Stimulated activated CD4-positive, alpha-beta T cell treated with anti-CD3 and anti-CD28 coated beads, Interleukin-4, amount 100 ng/mL, for 1 hour (primary cell): ENCODE data around the gene PLOD1.

Source experiments
- DNase-seq: peaks from one replicate; pipeline ENCODE4 v3.0.0-alpha.2; 2020

PLOD1 gene

DNA sequence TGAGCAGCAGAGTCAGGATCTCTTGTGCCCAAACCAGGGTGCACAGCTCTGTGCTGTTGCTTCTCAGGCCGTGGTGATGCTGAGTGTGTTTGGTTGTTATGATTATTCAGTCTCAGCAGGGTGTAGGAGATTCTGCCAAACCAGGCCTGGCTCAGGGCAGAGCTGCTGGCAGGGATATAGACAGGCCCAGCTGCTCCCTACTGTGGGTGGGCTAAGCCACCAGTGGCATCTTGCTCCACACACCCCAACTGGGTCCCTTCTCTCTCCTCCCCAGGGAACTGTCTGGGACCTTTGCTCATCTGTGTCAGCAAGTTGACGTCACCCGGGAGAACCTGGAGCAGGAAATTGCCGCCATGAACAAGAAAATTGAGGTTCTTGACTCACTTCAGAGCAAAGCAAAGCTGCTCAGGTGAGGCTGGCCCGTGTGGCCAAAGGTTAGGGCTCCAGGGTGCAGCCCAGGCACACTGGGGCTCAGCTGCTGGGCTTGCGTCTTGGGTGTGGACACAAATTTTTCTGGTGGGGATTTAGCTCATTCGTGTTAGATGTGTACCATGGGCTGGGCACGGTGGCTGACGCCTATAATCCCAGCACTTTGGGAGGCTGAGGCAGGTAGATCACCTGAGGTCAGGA is 74.9 kb downstream of the PLOD1 start:
- no peak for DNase-seq

- DNase-seq = no peak
Observed at GRCh38 chr1:12010746-12011570, 76.4 kb downstream of the PLOD1 start.

DNA sequence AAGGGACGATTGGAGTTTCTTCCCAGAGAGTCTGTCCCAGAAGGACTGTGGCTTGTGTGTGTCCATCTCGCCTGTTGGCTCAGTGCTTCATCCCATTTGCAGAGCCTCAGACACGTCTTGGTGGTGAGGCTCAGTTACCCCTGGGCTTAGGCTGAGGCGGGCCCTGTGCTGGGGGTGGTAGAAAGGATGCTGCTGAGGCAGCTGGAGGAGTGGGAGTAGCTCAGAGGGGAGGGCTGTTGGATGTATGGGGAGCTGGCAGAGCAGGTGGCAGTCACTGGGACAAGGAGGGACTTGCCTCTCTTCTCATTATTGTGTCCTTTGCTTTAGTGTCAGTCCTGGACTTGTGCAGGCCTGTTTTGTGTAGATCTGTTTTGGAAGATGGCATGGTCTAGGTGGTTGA is 77.5 kb downstream of the PLOD1 start:
- no peak for DNase-seq

DNA sequence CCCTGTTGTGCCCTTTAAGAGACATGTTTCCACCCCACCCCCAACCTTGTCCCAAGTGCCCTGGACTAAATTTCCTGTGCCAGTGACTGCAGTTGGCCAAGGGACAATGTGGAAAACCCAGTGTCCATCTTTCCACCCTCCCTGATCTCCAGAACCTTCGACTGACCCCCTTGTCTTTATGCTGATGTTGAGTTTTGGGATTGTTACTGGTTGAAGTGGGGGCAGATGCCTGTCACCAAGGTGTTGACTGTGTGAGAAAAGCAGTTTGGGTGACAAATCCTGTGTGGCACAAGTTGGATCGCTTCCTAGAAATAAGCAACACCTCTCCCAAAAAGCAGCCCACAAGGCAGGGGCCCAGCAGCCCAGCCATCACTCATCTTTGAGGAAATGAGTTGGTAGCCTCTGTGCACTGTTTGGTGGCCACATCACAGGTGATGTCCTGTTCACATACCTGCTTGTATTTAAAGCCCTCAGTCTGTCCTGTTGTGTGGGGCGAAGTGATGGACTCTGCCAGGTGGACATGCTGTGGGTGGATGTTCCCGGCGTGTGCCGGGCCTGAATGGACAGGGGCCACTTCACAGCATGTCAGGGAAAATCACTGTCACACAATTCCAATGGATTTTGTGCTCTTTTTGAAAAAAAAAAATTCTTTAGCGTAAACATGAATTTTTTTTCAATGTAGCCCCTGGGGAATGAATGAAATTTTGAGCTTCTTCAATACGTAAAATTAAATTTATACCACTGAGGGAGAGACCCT is 78.2 kb downstream of the PLOD1 start:
- no peak for DNase-seq

- no peak for DNase-seq
Observed at GRCh38 chr1:12014141-12014991, 79.8 kb downstream of the PLOD1 start.

- no peak for DNase-seq
Observed at GRCh38 chr1:12015001-12015491, 80.5 kb downstream of the PLOD1 start.

DNA sequence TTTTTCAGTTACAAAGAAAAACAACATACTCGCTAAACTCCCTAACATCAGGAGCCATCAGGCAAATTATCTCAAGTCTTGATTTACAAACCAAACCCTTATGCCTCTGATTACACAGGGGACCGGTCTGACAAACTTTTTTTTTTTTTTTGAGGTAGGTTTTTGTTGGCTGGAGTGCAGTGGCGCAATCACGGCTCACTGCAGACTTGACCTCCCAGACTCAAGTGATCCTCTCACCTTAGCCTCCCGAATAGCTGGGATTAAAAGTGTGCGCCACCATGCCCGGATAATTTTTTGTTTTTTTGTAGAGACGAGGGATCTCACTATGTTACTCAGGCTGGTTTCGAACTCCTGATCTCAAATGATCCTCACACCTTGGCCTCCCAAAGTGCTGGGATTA is 81.0 kb downstream of the PLOD1 start:
- DNase-seq = no peak

DNA sequence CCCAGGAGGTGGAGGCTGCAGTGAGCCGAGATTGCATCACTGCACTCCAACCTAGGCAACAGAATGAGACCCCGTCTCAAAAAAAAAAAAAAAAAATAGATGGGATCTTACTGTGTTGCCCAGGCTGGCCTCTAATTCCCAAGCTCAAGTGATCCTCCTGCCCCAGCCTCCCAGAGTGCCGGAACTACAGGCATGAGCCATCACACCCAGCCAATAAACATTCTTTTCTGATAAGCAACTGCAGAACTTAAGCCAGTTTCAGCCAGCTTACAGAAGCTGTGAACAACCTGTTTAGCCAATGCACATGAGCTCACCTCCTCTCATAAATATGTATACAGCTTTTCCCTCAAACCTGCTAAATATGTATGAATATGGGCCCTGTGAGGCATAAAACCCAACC is 81.7 kb downstream of the PLOD1 start:
- DNase-seq = no peak

DNA sequence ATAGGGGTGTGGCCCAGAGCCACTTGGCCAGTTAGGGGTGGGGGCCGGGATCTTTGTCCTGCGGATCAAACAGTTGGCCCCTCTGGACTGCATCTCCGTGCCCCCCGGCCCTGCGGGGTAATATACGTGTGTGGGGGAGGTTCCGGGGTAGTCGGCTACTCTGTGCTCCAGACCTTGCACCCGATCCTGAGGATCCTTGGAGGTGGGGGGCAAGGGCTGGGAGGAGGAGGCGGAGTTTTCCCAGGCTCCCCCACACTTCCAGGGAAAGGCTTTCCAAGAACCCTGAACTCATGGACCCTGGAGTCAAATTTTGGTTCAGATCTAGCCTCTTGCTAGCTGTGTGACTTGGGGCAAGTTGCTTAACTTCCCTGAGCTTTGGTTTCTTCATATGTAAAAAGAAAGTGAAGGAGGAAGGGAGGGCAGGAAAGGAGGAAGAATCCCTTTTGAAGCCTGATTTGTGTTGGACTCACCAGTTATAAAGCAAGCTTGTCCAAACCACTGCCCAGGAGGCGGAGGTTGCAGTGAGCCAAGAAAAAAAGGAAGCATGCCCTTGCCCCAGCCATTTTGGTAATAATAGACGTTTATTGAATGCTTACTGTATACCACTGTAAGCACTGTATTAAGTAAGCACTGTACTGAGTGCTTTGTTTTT is 85.5 kb downstream of the PLOD1 start:
- peak; percentile 11 for DNase-seq

DNA sequence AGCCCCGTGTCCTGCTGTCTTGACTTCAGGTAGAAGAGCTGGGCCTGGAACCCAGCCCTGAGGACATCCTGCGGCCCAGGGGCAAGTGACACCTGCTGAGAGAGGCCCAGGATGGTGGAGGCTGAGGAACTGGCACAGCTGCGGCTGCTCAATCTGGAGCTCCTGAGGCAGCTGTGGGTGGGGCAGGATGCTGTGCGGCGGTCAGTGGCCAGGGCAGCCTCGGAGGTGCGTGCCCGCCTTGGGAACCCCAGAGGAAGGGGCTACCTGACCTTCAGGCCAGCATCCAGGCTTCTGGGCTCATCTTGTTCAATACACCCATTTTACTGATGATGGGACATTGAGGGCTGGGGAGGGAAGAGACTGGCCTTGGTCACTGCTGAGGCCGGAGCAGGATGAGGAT is 87.1 kb downstream of the PLOD1 start:
- DNase-seq = no peak

GRCh38 chr1:12022036-12022435 is 87.5 kb downstream of the PLOD1 start:
- DNase-seq = no peak
